Cortex of kidney (tissue), 1 donor: ENCODE results near the gene KDF1.

Experiments
- DNase-seq: peaks from one replicate; lab custom pipeline; 2025; lab: John Stamatoyannopoulos, UW

The KDF1 gene

GRCh38 chr1:26959722-26960624 lies at the start of gene KDF1:
TSS of gene KDF1 (minus strand) at chr1:26960468. CDS start at chr1:26952380, 8,088 bp downstream.
- DNase-seq = peak; percentile 34

- DNase-seq = no peak
Measured at GRCh38 chr1:27009601-27010197, 49.4 kb upstream of the KDF1 start.

- no peak for DNase-seq
Measured at GRCh38 chr1:27007909-27008582, 47.8 kb upstream of the KDF1 start.

- no peak for DNase-seq
Measured at GRCh38 chr1:27006683-27007082, 46.4 kb upstream of the KDF1 start.

GRCh38 chr1:27005648-27006496 lies 45.6 kb upstream of the KDF1 start:
- no peak for DNase-seq

- DNase-seq = no peak
Measured at GRCh38 chr1:27005166-27005530, 44.9 kb upstream of the KDF1 start.

- no peak for DNase-seq
Measured at GRCh38 chr1:27004471-27005165, 44.4 kb upstream of the KDF1 start.

GRCh38 chr1:27003745-27004470 lies 43.6 kb upstream of the KDF1 start:
- DNase-seq = no peak

GRCh38 chr1:27001570-27002360 lies 41.5 kb upstream of the KDF1 start:
- no peak for DNase-seq

- DNase-seq = no peak
Measured at GRCh38 chr1:27000817-27001460, 40.7 kb upstream of the KDF1 start.

- no peak for DNase-seq
Measured at GRCh38 chr1:27000090-27000816, 40.0 kb upstream of the KDF1 start.

GRCh38 chr1:26999440-26999987 lies 39.2 kb upstream of the KDF1 start:
- no peak for DNase-seq

- no peak for DNase-seq
Measured at GRCh38 chr1:26998429-26999300, 38.4 kb upstream of the KDF1 start.

GRCh38 chr1:26996665-26997064 lies 36.4 kb upstream of the KDF1 start:
- no peak for DNase-seq

- no peak for DNase-seq
Measured at GRCh38 chr1:26996024-26996423, 35.8 kb upstream of the KDF1 start.

- DNase-seq = no peak
Measured at GRCh38 chr1:26994787-26995517, 34.7 kb upstream of the KDF1 start.
